Sciatic nerve (tissue), 2 donors: Measurements from ENCODE around the gene MYO1D. TPM values are rescaled to one million over a fixed set of nuclear protein-coding genes. Genes with fewer than 3 reads are reported as not detected.
"Not testable (repeated sequence)": the region's sequence is repeated elsewhere in the genome, so short reads cannot be mapped to it uniquely, and the experiment has no call there.

Source experiments
- ATAC-seq: fragments of 200-7000 bp; cut with Tn5 transposase; one replicate; pipeline ENCODE4 v1.9.1; 2020; ENCODE audit warnings: mild to moderate bottlenecking, moderate library complexity
- DNase-seq: peaks from one replicate; pipeline ENCODE4 v3.0.0-alpha.2; 2020; ENCODE audit warnings: low spot score
- intact Hi-C: fragments of 100-400 bp; cut with DNase I; formaldehyde crosslinking; loops from one replicate; pipeline ENCODE4 v1.14.2; 2022
- total RNA-seq: library from RNA; stranded (reverse); fragmentation: NEBNext Ultra II Directional; extraction: Animal tissue kit (Norgen Biotek cat#: 25700); gene quantifications from one replicate; pipeline ENCODE4 v1.2.1, GENCODE V29; 2021
- donor health status: DM: no; HTN: no; CAD: no.
- donor health status: DM: no; HTN: no; CAD: no.

Gene MYO1D
- total RNA-seq, 1 donor from 2014 or later = 57.8 TPM

DNA sequence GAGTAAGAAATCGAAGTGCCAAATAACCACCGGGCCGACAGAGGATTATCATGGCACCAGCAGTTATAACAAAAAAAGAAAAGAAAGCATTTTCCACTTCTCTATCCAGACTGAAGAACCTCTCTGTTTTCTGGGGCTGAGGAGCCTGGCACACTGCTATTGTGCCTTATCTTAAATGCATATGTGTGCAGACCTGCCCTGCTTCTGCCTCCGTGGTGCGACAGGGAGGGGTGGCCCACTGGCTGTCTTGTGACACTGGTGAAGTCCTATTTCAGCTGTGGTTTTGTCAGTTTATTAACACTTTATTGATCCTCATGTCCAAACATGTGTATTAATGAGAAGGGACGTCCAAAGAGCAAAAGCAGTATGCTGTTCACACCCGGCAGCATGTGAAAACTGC is 334.7 kb downstream of the MYO1D start:
- ATAC-seq (no peak), DNase-seq (no peak)
- intact Hi-C loops = loop anchor here (1.0 kb wide), 1 partner anchor 51 kb away; no protein-coding TSS in a partner anchor

DNA sequence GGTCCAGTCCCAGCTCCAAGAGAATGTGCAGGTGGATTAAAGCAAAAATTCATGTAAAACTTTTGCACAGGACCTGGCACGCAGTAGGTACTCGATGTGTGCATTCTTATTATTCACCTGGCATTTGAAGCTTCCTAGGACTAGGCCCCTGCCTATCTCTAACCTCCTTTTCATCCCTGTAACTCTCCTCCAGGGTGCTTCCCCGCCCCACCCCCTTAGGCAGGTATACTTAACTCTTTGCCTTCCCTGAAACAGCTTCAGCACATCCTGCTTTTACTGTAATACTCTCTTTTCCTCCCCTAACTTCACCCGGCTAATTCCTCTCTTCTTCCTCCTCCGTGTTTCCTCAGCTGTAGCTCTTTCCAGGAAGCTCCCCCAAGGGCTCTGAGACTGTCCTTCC is 335.3 kb downstream of the MYO1D start:
- intact Hi-C loops = loop anchor here (1.0 kb wide), 1 partner anchor 52 kb away; no protein-coding TSS in a partner anchor
- DNase-seq (no peak), ATAC-seq (no peak)

DNA sequence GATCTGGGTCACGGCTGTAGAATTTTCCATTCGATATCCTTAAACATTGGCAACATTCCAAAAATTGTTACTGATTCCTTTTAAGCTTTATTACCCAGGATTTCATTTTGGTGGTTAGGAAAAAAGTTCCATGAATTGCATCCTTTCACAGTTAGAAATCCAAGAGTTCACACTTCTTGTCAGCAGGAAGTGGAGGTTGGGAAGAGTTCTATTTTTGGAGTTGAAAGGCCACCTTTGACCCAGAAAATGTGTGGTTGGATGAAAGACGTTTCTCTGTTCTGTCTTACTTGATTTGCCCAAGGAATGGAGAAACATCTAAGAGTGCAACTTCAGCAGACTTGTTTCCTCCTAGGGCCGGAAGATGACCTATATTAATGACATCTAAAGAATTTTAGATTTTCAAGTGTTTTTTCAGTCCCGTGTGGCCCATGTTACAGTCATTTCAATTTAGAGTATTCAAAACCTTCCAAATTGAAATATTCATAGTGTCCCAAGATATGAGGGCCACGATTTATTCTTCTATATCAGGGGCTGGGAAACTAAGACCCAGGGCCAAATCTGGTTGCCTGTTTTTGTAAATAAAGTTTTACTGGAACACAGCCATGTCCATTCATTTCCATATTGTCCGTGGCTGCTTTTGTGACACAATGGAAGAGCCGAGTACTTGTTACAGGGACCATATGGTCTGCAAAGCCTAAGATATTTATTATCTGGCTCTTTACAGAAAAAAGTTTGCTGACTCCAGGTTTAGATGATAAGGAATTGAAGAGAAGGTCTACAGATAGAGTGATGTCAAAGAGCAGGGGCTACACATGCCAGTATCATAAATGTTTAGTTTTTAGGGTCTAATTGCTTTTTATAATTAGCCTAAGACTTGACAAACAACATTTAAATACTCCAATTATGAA is 339.9 kb downstream of the MYO1D start:
- no peak for ATAC-seq
- intact Hi-C loops = no loop called here
- DNase-seq = no peak

DNA sequence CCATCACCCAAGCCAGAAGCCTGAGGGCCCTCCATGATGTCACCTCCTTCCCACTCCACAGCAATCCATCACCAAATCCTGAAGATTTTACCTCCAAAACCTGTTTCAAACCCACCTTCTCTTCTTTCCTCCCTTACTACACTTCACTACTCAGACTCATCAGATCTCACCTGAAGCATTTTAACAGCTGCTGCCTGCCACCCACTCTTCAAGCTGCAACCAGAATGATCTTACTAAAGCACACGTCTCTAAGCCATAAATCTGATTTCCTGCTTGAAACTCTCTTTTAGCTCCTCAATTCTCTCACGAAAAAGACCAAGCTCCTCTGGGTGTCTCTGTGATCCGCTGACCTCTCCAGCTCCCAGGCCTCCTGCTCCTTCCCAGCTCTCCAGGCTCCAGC is 343.6 kb downstream of the MYO1D start:
- intact Hi-C loops = no loop called here
- ATAC-seq = no peak
- DNase-seq = no peak

DNA sequence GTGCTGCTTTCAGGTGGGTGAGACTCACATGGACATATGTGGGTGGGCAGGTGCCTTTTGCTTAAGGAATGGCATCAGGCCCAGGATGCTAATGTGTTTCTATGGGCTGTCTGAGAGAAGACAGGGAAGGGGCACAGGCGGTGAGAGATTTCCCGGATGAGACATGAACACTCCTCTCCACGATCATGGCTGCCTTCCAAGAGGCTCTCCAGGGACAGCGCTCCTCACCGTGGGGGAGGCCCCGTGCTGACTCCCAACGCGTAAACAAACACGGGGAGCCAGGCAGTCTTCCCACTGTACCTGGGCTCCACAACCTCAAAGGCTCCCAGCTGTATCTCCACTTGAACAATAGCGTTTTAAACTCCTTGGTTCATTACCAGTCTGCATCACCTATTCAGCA is 347.3 kb downstream of the MYO1D start:
- intact Hi-C loops = no loop called here
- ATAC-seq (no peak), DNase-seq (no peak)

DNA sequence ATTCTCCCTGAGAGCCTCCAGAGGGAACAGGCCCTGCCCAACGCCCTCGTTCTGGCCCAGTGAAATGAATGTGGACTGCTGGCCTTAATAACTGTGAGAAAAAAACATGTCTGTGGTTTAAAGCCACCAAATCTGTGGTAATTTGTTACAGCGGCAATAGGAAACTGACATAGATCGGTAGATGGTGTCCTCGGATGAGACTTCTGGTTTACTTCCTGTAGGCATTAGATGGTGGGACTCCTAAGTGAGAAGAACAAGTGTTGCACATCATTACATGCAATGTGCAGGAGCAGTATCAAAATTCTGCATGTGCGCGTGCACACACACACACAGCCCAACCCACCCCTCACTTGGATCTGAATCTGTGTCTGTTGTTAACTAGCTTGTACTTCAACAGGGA is 348.1 kb downstream of the MYO1D start:
- DNase-seq = no peak
- ATAC-seq = no peak
- intact Hi-C loops = no loop called here

DNA sequence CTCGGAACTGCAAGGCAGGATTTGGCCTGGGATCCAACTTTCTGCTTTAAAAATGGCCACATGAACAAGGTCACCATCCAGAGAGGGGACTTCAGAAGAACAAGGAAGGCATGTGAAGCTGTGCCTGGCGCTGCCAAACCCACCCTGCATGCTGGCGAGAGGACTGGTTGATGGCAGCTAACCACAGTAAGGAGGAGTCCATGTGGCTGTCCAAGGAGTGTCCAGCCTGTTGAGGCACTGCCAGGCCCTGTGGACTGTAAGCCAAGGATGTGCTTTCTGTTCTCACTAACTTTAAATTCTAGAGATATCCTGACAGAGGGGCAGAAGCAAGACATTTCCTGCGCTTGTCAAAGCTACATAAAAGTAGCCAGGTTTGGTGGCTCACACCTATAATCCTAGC is 349.8 kb downstream of the MYO1D start:
- intact Hi-C loops = no loop called here
- ATAC-seq (no peak), DNase-seq (no peak)

DNA sequence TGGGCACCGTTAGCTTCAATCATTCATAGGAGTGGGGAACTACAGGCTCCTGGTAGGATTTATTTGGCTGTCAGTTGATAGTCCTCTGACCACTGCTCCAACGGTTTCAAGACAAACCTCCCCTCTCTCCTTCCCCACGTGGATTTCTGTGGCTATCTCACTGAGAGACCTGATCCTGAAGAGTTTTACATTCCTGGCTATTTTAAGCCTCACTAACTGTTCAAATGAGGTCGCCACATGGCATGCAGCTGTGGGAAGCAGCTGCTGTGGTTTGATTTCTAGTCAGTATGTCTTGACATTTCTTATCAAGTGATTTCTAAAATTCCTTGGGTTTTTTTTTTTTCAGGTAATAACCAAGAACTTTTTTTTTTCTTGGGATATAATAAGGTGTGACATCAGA is 351.8 kb downstream of the MYO1D start:
- no peak for ATAC-seq
- intact Hi-C loops = no loop called here
- no peak for DNase-seq

DNA sequence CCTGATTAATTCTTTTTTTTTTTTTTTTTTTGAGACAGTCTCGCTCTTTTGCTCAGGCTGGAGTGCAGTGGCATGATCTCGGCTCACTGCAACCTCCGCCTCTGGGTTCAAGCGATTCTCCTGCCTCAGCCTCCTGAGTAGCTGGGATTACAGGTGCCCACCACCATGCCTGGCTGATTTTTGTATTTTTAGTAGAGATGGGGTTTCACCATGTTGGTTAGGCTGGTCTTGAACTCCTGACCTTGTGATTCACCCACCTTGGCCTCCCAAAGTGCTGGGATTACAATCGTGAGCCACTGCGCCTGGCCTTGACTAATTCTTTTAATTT is 352.4 kb downstream of the MYO1D start:
- ATAC-seq, intact Hi-C loops, DNase-seq: not testable (repeated sequence)

DNA sequence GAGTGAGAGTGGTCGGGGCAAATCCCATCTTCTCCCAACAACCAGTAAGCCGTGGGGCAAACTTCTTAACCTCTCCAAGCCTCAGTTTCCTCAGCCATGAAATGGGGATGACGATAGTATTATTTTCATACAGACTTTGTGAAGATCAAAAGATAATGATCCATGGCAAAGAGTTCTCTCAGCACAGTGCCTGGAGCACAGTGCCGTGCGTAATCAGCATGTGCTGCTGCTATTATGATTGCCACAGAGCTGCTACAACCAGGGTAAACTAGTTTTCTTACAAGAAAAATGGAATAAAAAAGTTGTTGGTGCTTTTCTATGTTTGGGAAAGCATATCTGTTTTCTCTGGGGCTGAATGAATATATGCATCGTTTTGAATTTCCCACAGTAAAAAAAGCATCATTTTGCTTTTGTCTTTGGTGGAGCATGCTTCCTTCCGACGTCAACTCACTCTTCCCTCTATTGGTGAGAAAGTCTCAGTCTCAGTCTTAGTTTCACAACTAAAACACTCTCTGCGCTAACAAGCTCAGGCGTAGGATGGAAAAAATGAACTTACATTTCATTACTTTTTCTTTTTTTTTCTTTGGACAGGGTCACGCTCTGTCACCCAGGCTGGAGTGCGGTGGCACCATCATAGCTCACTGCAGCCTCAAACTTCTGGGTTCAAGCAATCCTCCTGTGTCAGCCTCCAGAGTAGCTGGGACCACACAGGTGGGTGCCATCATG is 352.9 kb downstream of the MYO1D start:
- intact Hi-C loops = no loop called here
- ATAC-seq = no peak
- no peak for DNase-seq

DNA sequence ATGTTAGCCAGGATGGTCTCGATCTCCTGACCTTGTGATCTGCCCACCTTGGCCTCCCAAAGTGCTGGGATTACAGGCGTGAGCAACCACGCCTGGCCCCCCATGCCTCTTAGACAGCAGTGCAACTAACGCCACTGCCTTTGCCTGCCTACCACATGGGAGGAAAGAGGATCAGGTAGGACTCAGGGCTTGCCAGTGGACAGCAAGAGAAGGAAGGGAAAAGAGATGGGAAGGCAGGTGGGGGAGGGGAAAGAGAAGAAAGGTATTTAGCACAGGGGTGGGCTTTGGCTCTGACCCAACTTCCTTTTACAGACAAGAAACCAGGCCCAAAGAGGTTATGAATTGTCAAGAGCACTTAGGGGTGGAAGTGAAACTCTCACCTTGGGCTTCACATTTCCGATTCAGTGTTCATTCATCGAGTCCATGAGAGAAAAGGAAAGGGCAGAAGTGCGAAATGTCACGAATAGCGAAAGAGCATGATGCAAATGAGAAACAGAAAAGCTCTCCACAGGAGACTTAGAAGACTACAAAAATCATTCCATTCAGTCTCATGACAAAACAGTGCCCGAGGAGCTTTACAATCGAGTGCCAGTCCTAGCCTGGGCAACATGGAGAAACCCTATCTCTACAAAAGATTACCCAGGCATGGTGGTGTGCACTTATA is 353.8 kb downstream of the MYO1D start:
- ATAC-seq (no peak), DNase-seq (no peak)
- intact Hi-C loops = no loop called here

DNA sequence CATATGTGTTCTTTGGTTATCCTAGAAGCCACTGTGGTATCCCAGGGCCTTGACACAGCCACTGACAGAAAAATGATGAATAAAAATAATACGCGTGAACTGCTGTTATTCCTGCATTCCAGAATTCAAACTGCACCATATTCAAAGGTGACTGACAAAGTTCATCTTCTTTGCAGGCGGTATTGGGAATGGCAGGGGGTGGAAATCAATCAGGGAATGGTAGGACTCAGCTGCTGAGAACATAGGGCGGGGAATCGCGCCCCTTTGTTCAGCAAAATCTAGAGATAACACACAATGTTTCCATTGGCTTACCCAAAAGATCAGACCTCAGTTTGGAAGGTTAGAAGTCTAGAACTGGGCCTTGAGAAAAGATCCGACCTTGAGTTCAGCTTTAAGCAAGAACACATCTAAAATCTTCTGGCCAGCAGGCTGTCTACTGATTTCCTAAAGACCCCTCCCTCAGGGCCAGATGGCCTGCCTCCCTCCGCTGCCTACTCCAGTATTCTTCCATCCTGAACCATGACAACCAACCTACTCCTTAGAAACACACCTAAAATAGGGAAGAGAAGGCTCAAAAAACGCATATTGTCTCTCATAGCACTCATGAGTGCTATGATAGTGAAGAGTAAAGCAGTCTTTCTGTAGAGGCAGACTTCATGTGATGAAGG is 356.1 kb downstream of the MYO1D start:
- ATAC-seq = no peak
- DNase-seq = no peak
- intact Hi-C loops = no loop called here

DNA sequence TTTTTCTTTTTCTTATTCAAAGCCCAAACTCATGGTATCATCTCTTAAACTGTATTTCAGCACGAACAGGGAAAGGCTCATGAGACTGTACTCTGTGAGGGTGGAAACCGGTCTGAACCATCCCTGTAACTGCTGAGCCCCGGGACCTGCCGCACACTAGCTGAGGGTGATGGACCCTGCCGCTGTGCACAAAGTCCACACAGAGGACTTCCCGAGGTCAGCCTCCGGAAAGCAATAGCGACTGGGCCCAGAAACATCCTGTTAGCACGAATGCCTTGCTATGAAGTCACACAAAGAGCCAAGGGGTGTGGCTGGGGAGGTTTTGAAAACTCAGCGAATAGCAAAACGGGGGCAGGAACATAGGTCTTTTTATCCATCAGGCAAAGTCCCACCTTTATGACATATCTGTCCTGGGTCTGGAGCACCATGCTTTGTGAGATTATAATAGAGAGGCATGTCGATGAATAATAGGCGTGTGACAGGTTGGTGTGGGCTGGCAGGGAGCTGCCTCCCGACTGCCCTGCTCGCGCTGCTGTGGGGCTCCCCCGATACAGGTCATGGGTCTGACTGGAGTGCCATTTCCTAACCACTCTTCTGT is 356.7 kb downstream of the MYO1D start:
- intact Hi-C loops = no loop called here
- peak; percentile 61 for ATAC-seq
- DNase-seq = no peak

DNA sequence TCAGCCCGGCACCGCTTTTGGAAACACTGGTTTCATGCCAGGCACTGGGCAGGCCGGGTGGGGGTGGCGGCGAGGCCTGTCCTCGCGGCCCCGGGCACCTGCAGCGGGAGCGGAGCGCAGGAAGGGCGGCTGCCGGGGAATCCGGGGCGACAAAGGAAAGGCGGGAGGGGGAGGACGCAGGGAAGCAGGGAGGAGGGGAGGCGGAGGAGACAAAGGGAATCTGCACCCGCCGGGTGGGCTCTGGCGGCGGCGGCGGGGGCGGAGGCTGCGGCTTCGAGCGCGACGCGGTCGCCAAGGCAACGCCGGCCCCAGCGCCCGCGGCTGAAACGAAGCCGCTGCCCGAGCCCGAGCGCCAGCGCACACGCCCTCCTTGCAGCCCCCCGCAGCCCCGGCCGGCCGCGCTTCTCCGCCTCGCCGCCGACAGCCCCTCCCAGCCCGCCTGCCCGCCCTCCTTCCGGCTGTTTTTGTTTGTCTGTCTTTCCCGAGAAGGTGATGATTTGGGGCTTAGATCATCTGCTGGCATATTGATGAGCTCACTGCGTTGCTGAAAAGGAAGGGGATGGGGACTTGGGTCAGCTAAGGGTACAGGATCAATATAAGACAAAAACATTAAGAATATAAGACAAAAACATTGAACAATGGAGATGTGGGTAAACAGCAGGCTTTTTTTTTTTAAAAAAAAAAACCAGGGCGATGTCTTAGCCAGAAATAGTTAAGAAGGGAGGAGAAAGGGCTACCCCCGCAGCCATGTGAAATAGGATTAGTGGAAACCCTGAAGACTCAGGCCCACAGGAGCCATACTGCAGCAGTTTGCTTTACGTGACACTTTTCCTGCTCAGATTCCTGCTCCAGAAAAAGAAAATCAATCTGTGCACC is 357.5 kb downstream of the MYO1D start:
- peak; percentile 61 for DNase-seq
- intact Hi-C loops = no loop called here
- ATAC-seq = peak; percentile 66

DNA sequence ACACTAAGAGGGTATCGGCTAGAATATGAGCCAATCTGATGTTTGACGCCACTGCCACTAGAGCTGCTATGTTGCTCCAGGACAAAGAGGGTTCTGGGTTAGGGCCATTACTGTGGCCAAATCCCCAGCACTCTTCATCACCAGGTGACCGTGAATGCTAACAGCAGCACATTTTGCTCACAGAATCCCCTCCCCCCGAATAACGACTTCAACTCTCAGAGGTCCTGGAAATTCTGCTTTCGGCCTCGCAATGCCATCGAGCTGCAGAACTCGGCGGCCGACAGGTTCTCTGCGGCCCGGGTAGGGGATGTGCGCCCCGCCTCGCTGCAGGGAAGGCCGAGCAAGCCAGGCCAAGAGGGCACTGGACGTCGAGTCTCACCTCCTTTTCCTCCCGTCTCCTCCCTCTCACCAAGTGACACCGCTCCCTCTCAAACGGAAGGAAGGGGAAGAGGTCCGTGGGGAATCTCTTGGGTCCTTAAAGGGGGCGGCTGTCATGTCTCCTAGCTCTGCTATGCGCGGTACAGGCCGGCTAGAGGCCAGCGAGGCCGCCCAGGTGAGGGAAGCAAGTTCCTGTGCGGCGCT is 358.2 kb downstream of the MYO1D start:
- intact Hi-C loops = no loop called here
- DNase-seq = no peak
- no peak for ATAC-seq

DNA sequence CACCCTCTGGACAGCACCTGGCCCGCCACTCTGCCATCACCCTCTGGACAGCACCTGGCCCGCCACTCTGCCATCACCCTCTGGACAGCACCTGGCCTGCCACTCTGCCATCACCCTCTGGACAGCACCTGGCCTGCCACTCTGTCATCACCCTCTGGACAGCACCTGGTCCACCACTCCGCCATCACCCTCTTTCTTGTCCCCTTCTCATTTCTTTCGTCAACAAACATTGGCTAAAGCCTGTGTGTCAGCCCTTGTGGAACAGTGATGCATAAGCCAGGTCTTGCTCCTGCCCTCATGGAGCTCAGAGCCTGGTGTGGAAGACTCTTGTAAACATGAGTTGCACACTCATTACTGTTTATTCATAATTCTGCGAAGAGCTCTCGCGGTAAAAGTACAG is 358.9 kb downstream of the MYO1D start:
- intact Hi-C loops = no loop called here
- ATAC-seq = no peak
- DNase-seq = no peak

DNA sequence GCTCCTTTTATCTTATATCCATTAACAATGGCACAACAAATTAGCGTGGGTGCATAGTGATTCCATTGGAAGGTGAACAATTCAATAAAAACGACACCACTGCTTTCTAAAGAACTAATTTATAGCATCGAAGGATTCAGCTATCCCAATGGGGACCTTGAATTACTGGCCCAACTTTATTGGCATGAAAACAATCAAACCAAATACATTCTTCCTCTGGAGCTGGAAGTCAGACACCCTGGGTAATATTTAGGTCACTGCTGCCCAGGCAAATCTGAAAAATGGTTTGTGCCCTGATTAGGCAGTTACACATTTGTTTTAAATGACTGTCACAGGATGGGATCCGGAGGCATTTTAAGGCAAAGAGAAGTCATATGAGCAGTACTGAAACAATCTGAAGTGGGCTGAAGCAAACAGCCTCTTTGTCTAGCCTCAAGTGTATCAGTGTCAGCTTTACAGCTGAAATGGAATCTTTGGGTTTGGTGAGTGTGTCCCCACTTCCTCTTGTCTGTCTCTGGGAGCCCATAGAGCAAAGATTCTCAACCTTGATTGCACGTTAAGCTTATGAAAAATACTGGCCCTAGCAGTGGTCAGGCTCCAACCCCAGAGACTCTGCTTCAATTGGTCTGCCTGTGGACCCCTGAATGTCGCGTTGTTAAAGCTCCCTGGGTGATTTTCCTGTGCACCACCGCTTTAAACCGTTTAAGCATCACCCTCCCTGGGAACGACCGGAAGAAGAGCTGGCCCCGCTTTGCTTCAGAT is 359.8 kb downstream of the MYO1D start:
- DNase-seq (no peak), ATAC-seq (no peak)
- intact Hi-C loops = no loop called here
